ENCODE results near the gene TWIST2.

- TF ChIP-seq POLR2AphosphoS5 (IDR thresholded peaks at IDR 0.05; ENCODE audit: low read depth) (no peak), REST (IDR thresholded peaks at IDR 0.05; ENCODE audit: insufficient replicate concordance, low read depth) (no peak)
These were observed 28.3 kb downstream of the TWIST2 start for GRCh38 chr2:238876232-238876630.

Data from HL-60 (cell line).